ENCODE data around the gene OVCA2. TPM values are rescaled to one million over a fixed set of nuclear protein-coding genes. Genes with fewer than 3 reads are reported as not detected.
A peak's percentile ranks its signal among the peaks of the same experiment; 100 is the strongest.

The OVCA2 gene
- total RNA-seq, 4 donors from 2014 or later, result 12.6 to 50.2 (median 34.4) TPM

- no peak for ATAC-seq
- intact Hi-C loops (cut with DNase I; ENCODE audit: low total_unique reads) (no loop called here), in situ Hi-C loops (cut with MboI; ENCODE audit: low sequenced_read_pairs in 4 of 4) (loop anchor here in 2 of 4 donors (5.0 to 10.0 kb wide), 2 partner anchors 184 to 186 kb away; no protein-coding TSS in a partner anchor)
- Histone ChIP-seq H3K4me3 (no peak overlapping the region), H3K9me3 (no peaks in the 10 kb centered on the region), H3K27ac (peak overlapping the region; percentile 68 to 82 (median 74)), H3K36me3 (peaks cover 0 to 13% of the 10 kb centered on the region in 2 donors), H3K4me1 (peaks cover 23 to 28% of the 10 kb centered on the region in 2 donors), H3K27me3 (no peaks in the 10 kb centered on the region)
- peak in 1 of 2 donors; percentile 42 for DNase-seq
- no peak for TF ChIP-seq POLR2A (IDR thresholded peaks at IDR 0.05)
- TF ChIP-seq, protein P1, sequence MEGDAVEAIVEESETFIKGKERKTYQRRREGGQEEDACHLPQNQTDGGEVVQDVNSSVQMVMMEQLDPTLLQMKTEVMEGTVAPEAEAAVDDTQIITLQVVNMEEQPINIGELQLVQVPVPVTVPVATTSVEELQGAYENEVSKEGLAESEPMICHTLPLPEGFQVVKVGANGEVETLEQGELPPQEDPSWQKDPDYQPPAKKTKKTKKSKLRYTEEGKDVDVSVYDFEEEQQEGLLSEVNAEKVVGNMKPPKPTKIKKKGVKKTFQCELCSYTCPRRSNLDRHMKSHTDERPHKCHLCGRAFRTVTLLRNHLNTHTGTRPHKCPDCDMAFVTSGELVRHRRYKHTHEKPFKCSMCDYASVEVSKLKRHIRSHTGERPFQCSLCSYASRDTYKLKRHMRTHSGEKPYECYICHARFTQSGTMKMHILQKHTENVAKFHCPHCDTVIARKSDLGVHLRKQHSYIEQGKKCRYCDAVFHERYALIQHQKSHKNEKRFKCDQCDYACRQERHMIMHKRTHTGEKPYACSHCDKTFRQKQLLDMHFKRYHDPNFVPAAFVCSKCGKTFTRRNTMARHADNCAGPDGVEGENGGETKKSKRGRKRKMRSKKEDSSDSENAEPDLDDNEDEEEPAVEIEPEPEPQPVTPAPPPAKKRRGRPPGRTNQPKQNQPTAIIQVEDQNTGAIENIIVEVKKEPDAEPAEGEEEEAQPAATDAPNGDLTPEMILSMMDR (IDR thresholded peaks at IDR 0.05 in 4 of 5, conservative IDR thresholded peaks at IDR 0.05 in 1 of 5), result no peak
Observed at GRCh38 chr17:2060681-2061440, 19.0 kb downstream of the OVCA2 start.

GRCh38 chr17:2061441-2061958, 19.7 kb downstream of the OVCA2 start:
- peaks cover 23 to 30% of the 10 kb centered on the region in 2 donors for H3K4me1 ChIP-seq
- peaks cover 0 to 13% of the 10 kb centered on the region in 2 donors for H3K36me3 ChIP-seq
- intact Hi-C loops (cut with DNase I; ENCODE audit: low total_unique reads) (no loop called here), in situ Hi-C loops (cut with MboI; ENCODE audit: low sequenced_read_pairs in 4 of 4) (loop anchor here in 2 of 4 donors (5.0 to 10.0 kb wide), 2 partner anchors 183 to 186 kb away; no protein-coding TSS in a partner anchor)
- no peak for ATAC-seq
- no peaks in the 10 kb centered on the region for H3K27me3 ChIP-seq
- peak overlapping the region; percentile 68 to 82 (median 74) for H3K27ac ChIP-seq
- DNase-seq, result no peak
- no peak overlapping the region for H3K4me3 ChIP-seq
- no peaks in the 10 kb centered on the region for H3K9me3 ChIP-seq
- TF ChIP-seq, protein P1 (IDR thresholded peaks at IDR 0.05 in 4 of 5, conservative IDR thresholded peaks at IDR 0.05 in 1 of 5), result no peak
- TF ChIP-seq POLR2A (IDR thresholded peaks at IDR 0.05), result no peak

DNA sequence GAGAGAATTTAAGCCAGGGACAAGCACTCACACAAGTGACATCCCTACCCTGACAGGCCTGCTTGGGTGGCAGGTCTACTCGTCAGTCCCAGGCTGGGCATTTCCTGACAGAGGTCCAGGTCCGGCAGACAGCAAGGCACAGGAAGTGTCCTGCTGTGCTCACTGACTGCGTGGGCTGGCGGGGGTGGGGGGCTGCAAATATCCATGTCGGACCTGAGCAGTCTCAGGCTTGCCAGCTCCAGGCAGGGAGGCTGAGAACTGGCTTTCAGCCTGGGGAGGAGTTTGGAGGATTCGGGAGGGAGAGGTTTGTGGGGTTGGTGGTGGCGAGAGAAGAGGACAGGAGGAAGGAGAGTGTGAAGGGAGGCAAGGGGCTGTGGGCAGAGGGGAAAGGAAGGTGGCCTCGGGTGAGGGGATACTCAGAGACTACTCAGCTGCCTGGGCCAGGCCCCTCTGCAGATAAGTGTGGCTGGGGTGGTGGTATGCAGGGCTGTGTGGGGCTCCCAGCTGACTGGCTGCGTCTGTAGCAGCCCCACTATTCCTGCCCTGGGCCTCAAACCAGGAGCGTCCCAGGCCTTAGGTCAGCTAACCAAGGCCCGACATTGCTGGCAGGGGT, 20.9 kb downstream of the OVCA2 start:
- peak overlapping the region; percentile 68 to 82 (median 74) for H3K27ac ChIP-seq
- in situ Hi-C loops (cut with MboI; ENCODE audit: low sequenced_read_pairs in 4 of 4) (loop anchor here in 2 of 4 donors (5.0 to 10.0 kb wide), 2 partner anchors 182 to 185 kb away; no protein-coding TSS in a partner anchor), intact Hi-C loops (cut with DNase I; ENCODE audit: low total_unique reads) (no loop called here)
- H3K4me1 ChIP-seq, result peaks cover 29 to 40% of the 10 kb centered on the region in 2 donors
- peaks cover 0 to 13% of the 10 kb centered on the region in 2 donors for H3K36me3 ChIP-seq
- H3K9me3 ChIP-seq, result no peaks in the 10 kb centered on the region
- TF ChIP-seq, protein P1 (IDR thresholded peaks at IDR 0.05 in 4 of 5, conservative IDR thresholded peaks at IDR 0.05 in 1 of 5), result no peak
- TF ChIP-seq POLR2A (IDR thresholded peaks at IDR 0.05), result no peak
- no peaks in the 10 kb centered on the region for H3K27me3 ChIP-seq
- ATAC-seq, result no peak
- H3K4me3 ChIP-seq, result no peak overlapping the region
- no peak for DNase-seq

GRCh38 chr17:2063261-2064146, 21.7 kb downstream of the OVCA2 start:
- Histone ChIP-seq H3K4me1 (peaks cover 37 to 47% of the 10 kb centered on the region in 2 donors), H3K36me3 (peaks cover 0 to 19% of the 10 kb centered on the region in 2 donors), H3K4me3 (no peak overlapping the region), H3K9me3 (no peaks in the 10 kb centered on the region), H3K27ac (peak overlapping the region; percentile 68 to 82 (median 74)), H3K27me3 (no peaks in the 10 kb centered on the region)
- ATAC-seq, result no peak
- in situ Hi-C loops (cut with MboI; ENCODE audit: low sequenced_read_pairs in 4 of 4) (loop anchor here in 2 of 4 donors (5.0 to 10.0 kb wide), 2 partner anchors 181 to 184 kb away; no protein-coding TSS in a partner anchor), intact Hi-C loops (cut with DNase I; ENCODE audit: low total_unique reads) (no loop called here)
- no peak for TF ChIP-seq POLR2A (IDR thresholded peaks at IDR 0.05)
- TF ChIP-seq, protein P1 (IDR thresholded peaks at IDR 0.05 in 4 of 5, conservative IDR thresholded peaks at IDR 0.05 in 1 of 5), result no peak
- no peak for DNase-seq
